NB4 (cell line): ENCODE results near the gene ZBTB7C.

ENCODE experiments used
- DNase-seq: peaks from one replicate; pipeline ENCODE4 v3.0.0; 2010; ENCODE audit warnings: low read depth
- H3K4me3 ChIP-seq: one replicate; pipeline ENCODE4 v1.5.1; 2011; ENCODE audit warnings: mild to moderate bottlenecking, low read depth, low read length, moderate library complexity
- MYC ChIP-seq: IDR thresholded peaks from 2 replicates; pipeline ENCODE4 v1.6.1; 2011; ENCODE audit warnings: low read depth, low read length
- POLR2A ChIP-seq: IDR thresholded peaks from 2 replicates; pipeline ENCODE4 v1.6.1; 2011; ENCODE audit warnings: mild to moderate bottlenecking; ENCODE audit not compliant: insufficient read length; ENCODE audit errors: extremely low read depth
- TF ChIP-seq, protein P1 (sequence below): IDR thresholded peaks from 2 replicates; pipeline ENCODE4 v1.6.1; 2011; ENCODE audit warnings: low read depth, low read length
- TF ChIP-seq, protein P2 (sequence below): IDR thresholded peaks from one replicate; pipeline ENCODE4 v1.5.1; 2012; ENCODE audit warnings: low read depth, low read length

The ZBTB7C gene

DNA sequence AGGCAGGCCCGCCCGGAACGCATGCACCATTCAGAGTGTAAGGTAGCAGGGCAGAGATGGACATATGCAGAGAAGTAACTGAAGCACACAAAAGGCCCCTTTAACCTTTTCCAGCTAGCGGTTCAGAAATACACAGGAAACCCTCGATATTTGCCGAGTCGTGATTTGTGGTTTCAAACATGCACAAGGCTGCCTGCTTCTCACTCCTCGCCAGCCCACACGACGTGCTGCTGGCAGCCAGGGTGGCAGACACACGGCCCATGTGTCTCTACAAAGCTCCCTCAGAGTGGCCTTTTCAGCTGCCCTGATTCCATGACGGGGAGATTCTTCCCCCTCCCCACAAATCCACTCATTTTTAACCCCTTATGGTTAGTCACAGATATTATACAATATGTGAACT, 23.6 kb downstream of the ZBTB7C start:
- H3K4me3 ChIP-seq, result no peak overlapping the region
- no peak for DNase-seq
- TF ChIP-seq, protein P1, sequence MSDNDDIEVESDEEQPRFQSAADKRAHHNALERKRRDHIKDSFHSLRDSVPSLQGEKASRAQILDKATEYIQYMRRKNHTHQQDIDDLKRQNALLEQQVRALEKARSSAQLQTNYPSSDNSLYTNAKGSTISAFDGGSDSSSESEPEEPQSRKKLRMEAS, result no peak
- TF ChIP-seq, protein P2, sequence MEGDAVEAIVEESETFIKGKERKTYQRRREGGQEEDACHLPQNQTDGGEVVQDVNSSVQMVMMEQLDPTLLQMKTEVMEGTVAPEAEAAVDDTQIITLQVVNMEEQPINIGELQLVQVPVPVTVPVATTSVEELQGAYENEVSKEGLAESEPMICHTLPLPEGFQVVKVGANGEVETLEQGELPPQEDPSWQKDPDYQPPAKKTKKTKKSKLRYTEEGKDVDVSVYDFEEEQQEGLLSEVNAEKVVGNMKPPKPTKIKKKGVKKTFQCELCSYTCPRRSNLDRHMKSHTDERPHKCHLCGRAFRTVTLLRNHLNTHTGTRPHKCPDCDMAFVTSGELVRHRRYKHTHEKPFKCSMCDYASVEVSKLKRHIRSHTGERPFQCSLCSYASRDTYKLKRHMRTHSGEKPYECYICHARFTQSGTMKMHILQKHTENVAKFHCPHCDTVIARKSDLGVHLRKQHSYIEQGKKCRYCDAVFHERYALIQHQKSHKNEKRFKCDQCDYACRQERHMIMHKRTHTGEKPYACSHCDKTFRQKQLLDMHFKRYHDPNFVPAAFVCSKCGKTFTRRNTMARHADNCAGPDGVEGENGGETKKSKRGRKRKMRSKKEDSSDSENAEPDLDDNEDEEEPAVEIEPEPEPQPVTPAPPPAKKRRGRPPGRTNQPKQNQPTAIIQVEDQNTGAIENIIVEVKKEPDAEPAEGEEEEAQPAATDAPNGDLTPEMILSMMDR, result no peak
- TF ChIP-seq MYC (no peak), POLR2A (no peak)

DNA sequence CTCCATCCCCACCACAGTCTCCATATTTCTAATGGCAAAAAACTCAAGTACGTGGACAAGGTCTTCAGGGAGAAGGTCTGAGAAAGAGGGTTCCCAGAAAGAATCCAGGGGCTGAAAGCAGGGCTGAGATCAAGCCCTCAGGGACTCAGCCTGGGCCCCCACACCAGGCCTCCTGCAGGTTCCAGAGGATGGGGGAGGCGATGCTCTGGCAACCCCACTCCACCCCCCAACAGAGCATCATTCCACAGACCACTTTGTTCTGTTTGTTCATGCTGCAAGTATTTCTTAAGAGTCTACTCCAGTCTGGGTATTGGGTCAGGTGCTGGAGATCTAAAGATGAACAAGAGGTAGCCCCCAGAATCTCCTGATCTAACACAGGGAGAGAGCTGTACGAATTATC, 32.2 kb downstream of the ZBTB7C start:
- DNase-seq, result no peak
- no peak overlapping the region for H3K4me3 ChIP-seq
- TF ChIP-seq, protein P2, result no peak
- TF ChIP-seq MYC (no peak), POLR2A (no peak)
- TF ChIP-seq, protein P1, result no peak

DNA sequence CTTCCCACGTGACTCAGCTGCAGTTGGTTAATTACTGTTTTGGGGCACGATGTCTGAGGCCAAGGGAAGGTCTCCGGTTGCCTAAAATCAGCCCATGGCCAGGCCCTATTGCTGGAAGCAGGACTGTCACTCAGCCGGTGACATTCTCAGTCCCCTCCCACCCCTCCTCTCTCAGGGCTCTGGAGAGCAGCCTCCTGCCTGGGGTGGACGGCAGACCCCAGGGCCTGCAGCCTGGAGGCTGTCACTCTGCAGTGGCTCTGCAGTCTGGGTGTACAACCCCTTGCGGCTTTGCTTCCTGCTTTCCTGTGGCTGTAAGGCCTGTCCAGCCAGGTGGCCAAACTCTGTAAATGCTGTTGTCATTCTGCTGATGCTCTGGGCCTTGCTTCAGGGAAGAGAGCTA, 32.8 kb downstream of the ZBTB7C start:
- no peak for TF ChIP-seq POLR2A
- TF ChIP-seq, protein P2, result no peak
- no peak for DNase-seq
- no peak overlapping the region for H3K4me3 ChIP-seq

DNA sequence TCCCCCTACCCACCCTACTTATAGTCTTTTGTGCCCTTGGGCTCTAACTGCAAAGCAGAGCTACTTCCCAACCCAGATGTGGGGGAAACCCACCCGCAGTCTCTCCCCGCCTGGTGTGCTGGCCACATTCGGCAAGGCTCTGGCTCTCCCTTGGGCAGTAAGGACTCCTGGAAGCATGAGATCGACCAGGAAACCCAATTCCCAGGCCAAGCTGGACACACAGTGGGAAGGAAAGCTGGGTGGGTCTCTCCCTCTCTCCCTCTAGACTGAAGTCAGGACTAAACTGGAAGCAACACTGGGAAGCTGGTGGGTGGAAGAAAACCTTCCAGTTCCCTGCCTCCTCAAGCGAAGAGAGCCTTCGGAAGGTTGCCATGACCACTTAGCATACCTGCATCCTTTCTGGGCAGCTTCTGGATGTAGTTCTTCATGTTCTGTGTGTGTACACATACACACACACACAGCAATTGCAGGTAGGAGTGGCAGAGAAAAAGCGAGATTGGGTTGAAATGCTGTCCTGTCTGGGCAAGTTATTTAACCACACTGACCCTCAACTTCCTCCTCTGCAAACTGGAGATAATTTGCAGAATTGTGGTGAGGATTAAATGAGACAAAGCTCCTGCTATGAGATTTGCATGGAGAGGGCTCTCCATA, 33.9 kb downstream of the ZBTB7C start:
- no peak overlapping the region for H3K4me3 ChIP-seq
- no peak for TF ChIP-seq POLR2A
- TF ChIP-seq, protein P1, result no peak
- TF ChIP-seq, protein P2, result no peak
- no peak for TF ChIP-seq MYC
- peak; percentile 12 for DNase-seq

DNA sequence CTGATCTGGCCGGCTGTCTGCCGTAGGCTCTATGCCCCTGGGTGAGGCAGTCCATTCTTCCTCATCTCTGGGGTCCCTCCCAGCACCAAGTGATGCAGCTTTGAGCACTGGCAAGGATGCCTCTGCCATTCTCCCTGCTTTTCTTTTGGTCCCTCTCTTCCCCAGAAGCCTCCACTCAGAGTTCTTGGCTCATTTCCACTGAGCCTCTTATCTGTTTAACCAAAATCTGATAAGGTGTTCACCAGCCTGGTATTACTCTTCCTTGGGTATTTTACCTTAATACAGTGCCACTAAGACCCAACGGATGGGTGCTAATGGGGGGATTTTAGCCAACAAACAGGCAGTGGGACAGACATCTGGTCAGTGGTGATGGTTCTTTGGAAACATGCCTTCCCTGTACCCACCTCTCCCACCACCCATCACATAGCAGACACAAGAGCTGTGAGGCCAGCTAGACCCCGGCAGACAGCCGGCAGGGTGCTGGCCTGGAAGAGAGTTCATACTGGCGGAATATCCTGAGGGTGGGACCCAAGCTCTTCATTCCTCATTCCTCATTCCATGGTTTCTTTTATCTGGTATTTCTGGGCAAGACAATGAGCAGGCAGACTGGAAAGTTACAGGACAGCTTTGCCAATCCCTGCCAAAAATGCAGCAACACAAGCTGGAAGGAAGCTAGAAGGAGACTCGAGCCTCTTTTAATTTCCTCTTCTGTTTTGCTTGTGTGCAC, 34.6 kb downstream of the ZBTB7C start:
- DNase-seq, result no peak

More for the DNA sequence above, 34.6 kb downstream of the ZBTB7C start:
- TF ChIP-seq MYC (no peak), POLR2A (no peak)
- TF ChIP-seq, protein P1, result no peak
- TF ChIP-seq, protein P2, result no peak
- no peak overlapping the region for H3K4me3 ChIP-seq
